Stimulated activated CD8-positive, alpha-beta memory T cell treated with anti-CD3 and anti-CD28 coated beads, Interleukin-7, amount 100 ng/mL, for 4 hours (primary cell): ENCODE results near the gene CEBPG.

ENCODE experiments used
- DNase-seq, 2 donors: peaks; one replicate each; pipeline ENCODE4 v3.0.0-alpha.2; 2020; ENCODE audit warnings: low read depth in 2 of 2

CEBPG gene

DNA sequence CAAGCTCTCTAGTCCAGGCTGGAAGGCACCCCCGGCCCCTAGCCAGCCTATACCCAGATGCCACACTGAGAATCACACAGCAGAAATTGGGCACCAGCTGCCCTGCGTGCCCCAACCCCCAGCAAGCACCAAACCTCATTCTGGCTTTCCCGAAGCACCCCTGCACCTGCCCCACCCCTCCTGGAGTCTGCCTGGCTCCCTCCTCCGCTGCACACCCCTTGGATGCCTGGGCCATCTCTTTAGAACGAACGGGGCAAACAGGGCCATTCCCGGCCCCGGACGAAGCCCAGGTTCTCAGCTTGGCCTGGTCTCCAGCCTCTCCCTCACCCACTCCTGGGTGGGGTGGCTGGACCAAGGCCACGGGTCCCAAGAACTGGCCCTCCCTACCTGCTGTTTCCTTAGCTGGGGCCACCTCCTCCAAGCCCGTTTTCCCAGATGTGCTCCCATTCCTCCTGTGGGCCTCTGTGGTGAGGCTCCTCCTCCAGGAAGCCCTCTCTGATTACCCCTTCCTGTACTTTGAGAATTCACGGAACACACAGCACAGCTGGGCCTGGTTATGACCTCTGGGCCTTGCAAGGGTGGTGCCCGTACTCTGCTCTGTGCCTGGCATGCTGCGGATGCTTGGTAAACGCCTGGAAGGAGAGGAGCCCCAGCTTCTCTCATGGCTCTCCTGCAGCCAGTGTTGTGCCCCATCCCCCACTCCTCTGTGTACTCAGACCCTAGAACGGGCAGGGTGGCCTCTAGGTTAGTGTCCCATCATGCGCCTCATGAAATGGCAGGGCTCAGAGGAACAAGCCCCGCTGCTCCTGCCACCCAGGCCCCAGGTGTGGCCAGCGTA, 21.4 kb downstream of the CEBPG start:
- no peak for DNase-seq

- no peak for DNase-seq
Observed at GRCh38 chr19:33395561-33396550, 22.3 kb downstream of the CEBPG start.

- DNase-seq: no peak
Observed at GRCh38 chr19:33396701-33397535, 23.4 kb downstream of the CEBPG start.

DNA sequence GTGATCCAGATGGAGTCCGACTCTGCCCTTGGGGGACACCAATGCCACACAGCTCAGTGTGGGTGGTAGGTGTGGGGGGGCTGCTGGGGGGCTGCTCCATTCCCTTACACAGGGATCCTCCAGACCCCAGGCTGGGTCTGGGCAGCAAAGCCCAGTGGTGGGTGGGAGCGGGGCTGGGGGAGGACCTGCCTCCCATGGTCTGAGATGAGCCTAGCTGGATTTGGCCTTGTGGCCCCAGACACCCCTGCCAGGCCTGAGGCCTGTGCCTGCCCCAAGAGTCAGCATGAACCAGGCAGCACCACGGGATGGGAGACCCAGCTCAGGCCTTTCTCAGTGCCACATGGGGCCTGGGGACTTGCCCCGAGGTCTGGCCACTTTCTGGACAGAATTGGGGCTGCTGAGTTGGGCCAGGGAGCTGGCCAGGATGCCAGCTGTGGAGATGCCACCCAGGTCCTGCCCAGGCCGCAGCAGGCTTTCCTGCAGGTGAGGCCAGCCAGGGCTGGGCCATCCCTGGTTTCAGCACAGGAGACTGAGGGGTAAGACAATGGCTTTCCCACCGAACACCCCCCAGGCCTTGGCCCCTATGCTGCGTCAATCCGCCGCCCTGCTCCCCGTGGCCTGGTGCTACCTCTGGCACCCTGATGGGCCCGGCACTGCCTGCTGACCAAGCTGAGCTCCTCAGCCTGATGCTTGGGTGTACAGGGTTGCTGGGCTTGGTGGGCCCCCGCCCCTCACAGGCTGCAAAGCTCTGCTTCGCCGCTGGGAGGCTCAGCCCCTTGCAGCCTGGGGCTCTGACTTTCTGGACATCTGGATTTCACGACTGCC, 24.2 kb downstream of the CEBPG start:
- DNase-seq: no peak

- DNase-seq: no peak
Observed at GRCh38 chr19:33398361-33399060, 25.0 kb downstream of the CEBPG start.

- DNase-seq: no peak
Observed at GRCh38 chr19:33399081-33399744, 25.7 kb downstream of the CEBPG start.

DNA sequence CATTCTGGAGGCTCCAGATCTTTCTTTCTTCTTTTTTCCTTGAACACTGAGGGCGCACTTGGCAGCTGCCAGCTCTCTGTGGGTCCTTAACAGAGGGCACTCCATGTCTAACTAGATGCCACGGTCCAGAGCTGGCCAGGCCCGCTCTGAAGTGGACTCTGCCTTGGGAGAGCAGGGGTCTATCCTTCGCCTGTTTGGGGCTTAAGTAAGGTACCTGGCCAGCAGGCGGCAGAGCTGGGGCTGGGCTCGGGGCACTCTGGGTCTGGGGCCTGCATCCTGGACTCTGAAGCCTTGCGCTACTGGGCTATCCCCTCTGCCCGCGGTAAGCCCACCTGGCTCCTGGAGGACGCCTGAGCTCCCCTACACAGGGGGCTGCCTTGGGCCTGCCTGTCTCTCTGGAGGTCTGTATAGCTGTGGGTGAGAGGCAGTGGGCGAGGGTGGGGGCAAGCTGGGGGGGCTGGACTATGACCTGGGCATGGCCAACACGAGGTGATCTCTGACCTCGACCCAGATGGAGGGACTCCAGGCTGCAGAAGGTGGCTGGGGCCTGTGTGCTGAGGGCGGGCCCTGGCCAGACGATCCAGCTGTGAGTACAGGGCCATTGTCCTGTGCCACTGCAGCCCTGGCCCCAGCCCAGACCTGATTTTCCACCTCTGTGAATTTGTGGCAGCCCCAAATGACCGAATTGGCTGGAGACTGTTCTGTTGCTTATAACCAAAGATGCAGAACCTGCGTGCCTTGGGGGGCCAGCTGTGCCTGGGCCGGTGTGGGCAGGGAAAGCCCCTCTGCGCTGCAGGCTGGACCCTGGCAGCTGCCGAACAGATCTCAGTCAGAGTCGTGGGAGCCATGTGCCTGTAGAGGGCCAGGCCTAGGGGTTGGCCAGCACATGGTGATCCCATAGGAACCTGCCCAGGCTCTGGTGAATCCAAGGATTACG, 26.5 kb downstream of the CEBPG start:
- DNase-seq: no peak

- DNase-seq: no peak
Observed at GRCh38 chr19:33400856-33401682, 27.6 kb downstream of the CEBPG start.

DNA sequence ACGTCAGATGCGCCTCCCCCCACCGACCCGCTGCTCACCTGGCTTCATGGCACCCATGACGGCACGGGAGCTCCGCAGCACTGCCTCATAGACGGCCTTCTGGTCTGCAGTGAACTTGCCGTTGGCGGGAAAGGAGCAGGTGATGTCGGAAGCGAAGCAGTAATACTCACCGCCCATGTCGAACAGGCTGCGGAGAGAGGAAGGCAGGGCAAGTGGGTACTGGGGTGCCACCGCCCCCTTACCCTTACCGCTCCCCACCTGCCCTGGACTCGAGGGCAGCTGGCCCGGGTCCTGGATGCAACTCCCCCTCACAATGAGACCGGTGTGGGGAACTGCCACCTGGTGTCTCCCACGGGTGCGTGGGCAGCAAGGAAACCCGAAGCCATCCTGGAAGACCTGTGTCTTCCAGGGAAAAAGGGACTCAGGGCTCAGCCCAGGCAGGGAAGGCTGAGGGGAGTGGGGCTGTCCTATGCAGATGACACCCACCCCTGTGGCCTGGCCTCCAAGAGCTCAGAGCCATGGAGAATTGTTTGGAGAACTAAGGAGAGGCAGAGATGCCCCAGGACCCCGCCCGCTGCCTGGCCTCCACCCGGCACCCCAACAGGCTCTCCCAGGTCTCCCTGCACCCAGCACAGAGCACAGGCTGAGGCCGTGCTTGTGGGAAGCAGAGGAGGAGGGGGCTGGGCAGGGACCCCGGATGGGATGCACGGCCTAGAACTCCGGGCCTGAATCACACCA, 28.3 kb downstream of the CEBPG start:
- no peak for DNase-seq

- no peak for DNase-seq
Observed at GRCh38 chr19:33402421-33403220, 29.1 kb downstream of the CEBPG start.

- DNase-seq: no peak
Observed at GRCh38 chr19:33403221-33403972, 29.9 kb downstream of the CEBPG start.

DNA sequence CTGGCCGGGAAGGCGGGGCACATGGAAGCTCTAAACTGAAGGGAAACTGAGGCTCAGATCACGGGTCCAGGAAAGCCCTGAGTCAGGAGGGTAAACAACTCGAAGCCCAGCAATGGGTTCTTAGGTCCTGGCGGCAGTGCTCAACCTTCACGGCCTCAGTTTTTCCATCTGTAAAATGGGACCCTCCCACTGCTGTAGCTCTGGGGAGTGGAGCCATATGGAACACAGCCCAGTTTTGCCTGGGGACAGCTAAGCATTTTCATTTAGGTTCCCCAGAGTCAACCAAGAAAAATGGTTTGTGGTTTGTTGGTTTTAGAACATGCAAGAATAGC, 30.4 kb downstream of the CEBPG start:
- no peak for DNase-seq

- DNase-seq: no peak
Observed at GRCh38 chr19:33404506-33405253, 31.2 kb downstream of the CEBPG start.

DNA sequence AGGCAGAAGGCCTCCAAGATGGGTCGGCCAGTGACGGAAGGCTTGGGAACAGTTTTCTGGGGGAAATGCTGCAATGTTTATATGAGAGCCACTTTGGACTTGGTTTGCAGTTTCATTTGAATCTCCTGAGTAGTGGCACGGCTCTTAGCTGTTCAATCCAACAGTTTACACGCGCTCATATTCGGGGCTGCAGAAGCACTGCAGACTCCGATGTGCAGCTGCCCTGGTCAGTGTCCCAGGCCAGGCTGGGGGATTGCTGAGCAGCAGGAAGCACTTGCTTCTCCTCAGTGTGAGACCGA, 31.7 kb downstream of the CEBPG start:
- no peak for DNase-seq
